Naive thymus-derived CD8-positive, alpha-beta T cell (primary cell): ENCODE results near the gene TMEM167B. TPM values are rescaled to one million over a fixed set of nuclear protein-coding genes. Genes with fewer than 3 reads are reported as not detected.
"Not testable (repeated sequence)": the region's sequence is repeated elsewhere in the genome, so short reads cannot be mapped to it uniquely, and the experiment has no call there.

Source experiments
- ATAC-seq, 2 donors: fragments of 150-1000 bp; cut with Tn5 transposase in 1 of 2; sonication (Bioruptor Pico), chemical (Tn5 transposase) in 1 of 2; 1 replicate in 1 of 2; 2 replicates in 1 of 2; pipeline ENCODE4 v1.10.0; 2021; ENCODE audit warnings: mild to moderate bottlenecking in 2 of 2, moderate library complexity in 2 of 2
- POLR2A ChIA-PET: fragments of 350-600 bp; sonication (Branson Sonifier 250); formaldehyde crosslinking; loops from one replicate; lab custom pipeline; 2021; ENCODE audit warnings: antibody characterized with exemption; lab: Charles Lee
- DNase-seq, 10 donors: peaks; one replicate each; pipeline versions ENCODE4 v3.0.0 to v3.0.0-alpha.2; 2020 to 2022
- H3K27ac Mint-ChIP-seq, 10 donors: one replicate each; pipeline ENCODE4 v1.8.0; 2020 to 2022; ENCODE audit warnings: mild to moderate bottlenecking in 10 of 10, mixed read lengths in 10 of 10, moderate library complexity in 4 of 10, inconsistent platforms in 1 of 10
- H3K27me3 Mint-ChIP-seq, 5 donors: one replicate each; pipeline ENCODE4 v1.8.0; 2021 to 2022; ENCODE audit warnings: mixed read lengths in 5 of 5
- H3K36me3 Mint-ChIP-seq, 3 donors: one replicate each; pipeline ENCODE4 v1.8.0; 2020 to 2022; ENCODE audit warnings: mixed read lengths in 3 of 3, mild to moderate bottlenecking in 2 of 3, inconsistent platforms in 1 of 3
- H3K4me1 Mint-ChIP-seq, 4 donors: one replicate each; pipeline ENCODE4 v1.8.0; 2021 to 2022; ENCODE audit warnings: mixed read lengths in 4 of 4
- H3K4me3 Mint-ChIP-seq, 10 donors: one replicate each; pipeline ENCODE4 v1.8.0; 2020 to 2022; ENCODE audit warnings: mild to moderate bottlenecking in 10 of 10, mixed read lengths in 10 of 10, moderate library complexity in 6 of 10, inconsistent platforms in 1 of 10
- H3K9me3 Mint-ChIP-seq, 9 donors: one replicate each; pipeline ENCODE4 v1.8.0; 2020 to 2022; ENCODE audit warnings: mixed read lengths in 9 of 9, mild to moderate bottlenecking in 3 of 9, inconsistent platforms in 1 of 9, moderate library complexity in 1 of 9
- polyA plus RNA-seq, 3 donors: library from polyadenylated mRNA; unstranded; fragments of 300-500 nt; fragmentation: Illumina TruSeq; gene quantifications; one replicate each; pipeline ENCODE4 v1.2.3, GENCODE V29; 2021
- total RNA-seq, 8 experiments: library from RNA in 2 of 8; stranded (reverse) in 2 of 8; gene quantifications; one replicate each; pipeline ENCODE4 v1.2.3 and lab custom pipeline; 2021 to 2026

The TMEM167B gene
- total and polyA plus RNA-seq, 5 experiments from 2014 or later = 28.8 to 51.3 (median 32.0) TPM

DNA sequence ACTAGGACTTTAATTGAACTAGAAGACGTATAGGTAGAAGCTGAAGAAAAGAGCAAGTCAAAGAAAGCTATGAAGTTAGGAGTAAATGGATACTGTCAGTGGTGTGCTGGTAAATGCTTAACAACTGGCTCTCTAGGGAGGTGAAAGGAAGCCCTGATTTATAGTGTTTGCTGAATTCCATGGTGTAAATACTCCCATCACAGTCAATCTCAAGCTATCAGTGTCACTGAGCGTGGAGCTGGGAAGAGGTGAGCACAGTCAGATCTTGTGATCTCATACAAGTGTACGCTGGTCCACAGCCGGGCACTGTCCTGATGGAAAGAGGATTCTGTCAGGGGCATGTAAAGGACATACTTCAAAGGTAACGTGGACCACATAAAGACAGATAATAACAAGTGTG, 51.7 kb downstream of the TMEM167B start:
- no peaks in the 10 kb centered on the region for H3K36me3 Mint-ChIP-seq

DNA sequence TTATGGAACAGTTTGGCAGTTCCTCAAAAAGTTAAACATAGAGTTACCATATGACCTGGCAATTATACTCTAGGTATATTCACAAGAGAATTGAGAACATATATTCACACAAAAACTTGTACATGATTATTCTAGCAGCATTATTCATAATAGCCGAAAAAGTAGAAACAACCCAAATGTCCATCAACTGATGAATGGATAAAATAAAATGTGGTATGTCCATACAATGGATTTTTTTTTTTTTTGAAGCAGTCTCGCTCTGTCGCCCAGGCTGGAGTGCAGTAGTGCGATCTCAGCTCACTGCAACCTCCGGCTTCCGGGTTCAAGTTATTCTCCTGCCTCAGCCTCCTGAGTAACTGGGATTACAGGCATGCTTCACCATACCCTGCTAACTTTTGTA, 52.2 kb downstream of the TMEM167B start:
- POLR2A ChIA-PET, H3K27ac Mint-ChIP-seq, H3K9me3 Mint-ChIP-seq, H3K4me1 Mint-ChIP-seq, H3K27me3 Mint-ChIP-seq, ATAC-seq, H3K4me3 Mint-ChIP-seq, DNase-seq, H3K36me3 Mint-ChIP-seq: not testable (repeated sequence)

More for the DNA sequence above, 51.7 kb downstream of the TMEM167B start:
- ATAC-seq (no peak), DNase-seq (no peak)
- POLR2A ChIA-PET = no interaction called here
- no peaks in the 10 kb centered on the region for H3K27me3 Mint-ChIP-seq
- H3K27ac Mint-ChIP-seq = no peak overlapping the region
- H3K4me3 Mint-ChIP-seq = no peak overlapping the region
- H3K9me3 Mint-ChIP-seq = no peaks in the 10 kb centered on the region
- H3K4me1 Mint-ChIP-seq = no peaks in the 10 kb centered on the region

Other genes starting within 250 kb of the TMEM167B start
- gene AKNAD1, start 233.7 kb upstream of the TMEM167B start, total RNA-seq = not detected
- gene AKNAD1, start 233.7 kb upstream of the TMEM167B start, polyA plus RNA-seq = not detected
- gene GPSM2, start 213.8 kb upstream of the TMEM167B start, total RNA-seq = 1 to 10 TPM in 1 of 2 experiments, under 1 TPM in 1; 0.88 to 2.3 TPM
- gene GPSM2, start 213.8 kb upstream of the TMEM167B start, polyA plus RNA-seq = under 1 TPM; 0.33 to 0.59 (median 0.58) TPM
- gene CLCC1, start 127.3 kb upstream of the TMEM167B start, total RNA-seq = 10 to 100 TPM; 25.0 to 25.4 TPM
- 10 to 100 TPM; 10.6 to 12.7 (median 10.8) TPM for gene CLCC1, start 127.3 kb upstream of the TMEM167B start, polyA plus RNA-seq
- 10 to 100 TPM; 15.0 to 16.6 TPM for gene WDR47, start 48.7 kb upstream of the TMEM167B start, total RNA-seq
- gene WDR47, start 48.7 kb upstream of the TMEM167B start, polyA plus RNA-seq = 1 to 10 TPM; 3.0 to 6.1 (median 5.7) TPM
- gene TAF13, start 14.8 kb upstream of the TMEM167B start, total RNA-seq = 10 to 100 TPM; 10.8 to 11.6 TPM
- 1 to 10 TPM; 1.5 to 1.7 (median 1.7) TPM for gene TAF13, start 14.8 kb upstream of the TMEM167B start, polyA plus RNA-seq
- gene ELAPOR1, start 23.4 kb downstream of the TMEM167B start, total RNA-seq = 1 to 10 TPM; 6.0 to 7.0 TPM
- 1 to 10 TPM; 6.7 to 9.2 (median 7.8) TPM for gene ELAPOR1, start 23.4 kb downstream of the TMEM167B start, polyA plus RNA-seq
- 100 to 1,000 TPM; 205 to 211 TPM for gene SARS1, start 123.2 kb downstream of the TMEM167B start, total RNA-seq
- 100 to 1,000 TPM; 117 to 154 (median 127) TPM for gene SARS1, start 123.2 kb downstream of the TMEM167B start, polyA plus RNA-seq
- 1 to 10 TPM; 5.4 to 6.8 TPM for gene CELSR2, start 158.8 kb downstream of the TMEM167B start, total RNA-seq
- under 1 TPM; 0.20 to 0.94 (median 0.30) TPM for gene CELSR2, start 158.8 kb downstream of the TMEM167B start, polyA plus RNA-seq
- gene PSRC1, start 192.4 kb downstream of the TMEM167B start, total RNA-seq = under 1 TPM in 1 of 2 experiments, not detected in 1; 0.31 TPM
- under 1 TPM in 1 of 3 donors, not detected in 2; 0.89 TPM for gene PSRC1, start 192.4 kb downstream of the TMEM167B start, polyA plus RNA-seq
- gene MYBPHL, start 216.2 kb downstream of the TMEM167B start, total RNA-seq = not detected
- not detected for gene MYBPHL, start 216.2 kb downstream of the TMEM167B start, polyA plus RNA-seq